HEK293T (cell line): ENCODE measurements around the gene ADA.

Experiments used
- ARNT ChIP-seq: fragments of 450-650 bp; IDR thresholded peaks from 2 replicates; pipeline ENCODE4 v1.6.1; 2017; ENCODE audit warnings: mild to moderate bottlenecking
- CTBP1 ChIP-seq: fragments of 450-650 bp; IDR thresholded peaks from 2 replicates; pipeline ENCODE4 v1.6.1; 2016; ENCODE audit warnings: borderline replicate concordance
- ELF4 ChIP-seq: fragments of 450-650 bp; IDR thresholded peaks from 2 replicates; pipeline ENCODE4 v1.6.1; 2017; ENCODE audit warnings: antibody characterized with exemption
- FOXA1 ChIP-seq: fragments of 450-650 bp; IDR thresholded peaks from 2 replicates; pipeline ENCODE4 v1.6.1; 2016; ENCODE audit warnings: mild to moderate bottlenecking
- FOXK2 ChIP-seq: fragments of 450-650 bp; IDR thresholded peaks from 2 replicates; pipeline ENCODE4 v1.6.1; 2016; ENCODE audit warnings: mild to moderate bottlenecking
- FOXM1 ChIP-seq: fragments of 450-650 bp; IDR thresholded peaks from 2 replicates; pipeline ENCODE4 v1.6.1; 2017; ENCODE audit warnings: mild to moderate bottlenecking, borderline replicate concordance
- NFRKB ChIP-seq: fragments of 450-650 bp; IDR thresholded peaks from 2 replicates; pipeline ENCODE4 v1.6.1; 2016; ENCODE audit warnings: mild to moderate bottlenecking, moderate library complexity
- PKNOX1 ChIP-seq: fragments of 450-650 bp; IDR thresholded peaks from 2 replicates; pipeline ENCODE4 v1.6.1; 2016
- SP1 ChIP-seq: fragments of 450-650 bp; IDR thresholded peaks from 2 replicates; pipeline ENCODE4 v1.6.1; 2017
- SUZ12 ChIP-seq: fragments of 450-650 bp; IDR thresholded peaks from 2 replicates; pipeline ENCODE4 v1.6.1; 2016; ENCODE audit warnings: mild to moderate bottlenecking
- TARDBP ChIP-seq: fragments of 450-650 bp; IDR thresholded peaks from 2 replicates; pipeline ENCODE4 v1.6.1; 2016
- ZNF384 ChIP-seq: fragments of 450-650 bp; IDR thresholded peaks from 2 replicates; pipeline ENCODE4 v1.6.1; 2016

- TF ChIP-seq FOXM1 (no peak), ZNF384 (no peak), PKNOX1 (no peak), NFRKB (no peak), ELF4 (no peak), SP1 (no peak), FOXA1 (no peak), ARNT (no peak), SUZ12 (no peak), FOXK2 (no peak), TARDBP (no peak), CTBP1 (no peak)
Observed at GRCh38 chr20:44621325-44621724, 30.2 kb downstream of the ADA start.
